HFFc6 (cell line): Measurements from ENCODE around the gene ATP6V0C. TPM values are rescaled to one million over a fixed set of nuclear protein-coding genes. Genes with fewer than 3 reads are reported as not detected.
"Not testable (repeated sequence)": the region's sequence is repeated elsewhere in the genome, so short reads cannot be mapped to it uniquely, and the experiment has no call there.

Experiments
- DNase-seq: peaks from one replicate; pipeline ENCODE4 v3.0.0-alpha.2; 2018
- H3K27ac Mint-ChIP-seq: 2 replicates; pipeline ENCODE4 v1.8.0; 2020; ENCODE audit warnings: mild to moderate bottlenecking, mixed read lengths
- H3K27me3 Mint-ChIP-seq: 2 replicates; pipeline ENCODE4 v1.8.0; 2021; ENCODE audit warnings: mild to moderate bottlenecking, moderate library complexity, mixed read lengths; ENCODE audit not compliant: insufficient read depth
- H3K36me3 Mint-ChIP-seq: 2 replicates; pipeline ENCODE4 v1.8.0; 2021; ENCODE audit warnings: low read depth, mixed read lengths
- H3K4me1 Mint-ChIP-seq: 2 replicates; pipeline ENCODE4 v1.8.0; 2020; ENCODE audit warnings: low read depth, mixed read lengths
- H3K4me3 Mint-ChIP-seq: 2 replicates; pipeline ENCODE4 v1.8.0; 2020; ENCODE audit warnings: mild to moderate bottlenecking, moderate library complexity, mixed read lengths
- H3K9me3 Mint-ChIP-seq: 2 replicates; pipeline ENCODE4 v1.8.0; 2020; ENCODE audit warnings: mild to moderate bottlenecking, mixed read lengths
- CTCF ChIP-seq: fragments of 200-600 bp; sonication (generic); IDR thresholded peaks from 2 replicates; pipeline ENCODE4 v1.5.0; 2021; ENCODE audit warnings: antibody characterized with exemption, mild to moderate bottlenecking
- total RNA-seq, 6 experiments: library from RNA; stranded (reverse); fragmentation: NEBNext Ultra II Directional; extraction: Animal tissue kit (Norgen Biotek cat#: 25700); gene quantifications; 2 replicates in 1 of 6; 3 replicates in 5 of 6; pipeline ENCODE4 v1.2.3, GENCODE V29; 2021

Gene ATP6V0C
- total RNA-seq, 6 experiments from 2014 or later, result 303 to 341 (median 309) TPM

- Mint-ChIP-seq H3K27me3 (peaks cover 6% of the 10 kb centered on the region), H3K4me1 (peaks cover 51% of the 10 kb centered on the region), H3K9me3 (peaks cover 5% of the 10 kb centered on the region; the same call in 1 of the 2 replicates), H3K27ac (peak overlapping the region; percentile 93), H3K36me3 (peaks cover 10% of the 10 kb centered on the region), H3K4me3 (peak overlapping the region; percentile 89)
- no peak for DNase-seq
- TF ChIP-seq CTCF, result no peak
Observed at GRCh38 chr16:2532494-2533141, 18.9 kb downstream of the ATP6V0C start.

- H3K27ac Mint-ChIP-seq, result peak overlapping the region; percentile 93
- H3K36me3 Mint-ChIP-seq, result peaks cover 10% of the 10 kb centered on the region
- not testable (repeated sequence) for H3K27me3 Mint-ChIP-seq, H3K9me3 Mint-ChIP-seq, DNase-seq
- H3K4me3 Mint-ChIP-seq, result peak overlapping the region; percentile 89
- H3K4me1 Mint-ChIP-seq, result peaks cover 51% of the 10 kb centered on the region
Observed at GRCh38 chr16:2533142-2533755, 19.5 kb downstream of the ATP6V0C start.

GRCh38 chr16:2533912-2534311, 20.2 kb downstream of the ATP6V0C start:
- Mint-ChIP-seq H3K9me3 (peaks cover 5% of the 10 kb centered on the region; the same call in 1 of the 2 replicates), H3K27me3 (peaks cover 6% of the 10 kb centered on the region), H3K4me3 (peak overlapping the region; percentile 47; the same call in 1 of the 2 replicates), H3K4me1 (peaks cover 56% of the 10 kb centered on the region), H3K27ac (peak overlapping the region; percentile 36; the same call in 1 of the 2 replicates), H3K36me3 (peaks cover 10% of the 10 kb centered on the region)
- no peak for TF ChIP-seq CTCF
- DNase-seq, result no peak

- H3K36me3 Mint-ChIP-seq, result peaks cover 11% of the 10 kb centered on the region
- peak overlapping the region; percentile 47; the same call in 1 of the 2 replicates for H3K4me3 Mint-ChIP-seq
- H3K27me3 Mint-ChIP-seq, DNase-seq, H3K9me3 Mint-ChIP-seq: not testable (repeated sequence)
- peaks cover 60% of the 10 kb centered on the region for H3K4me1 Mint-ChIP-seq
- H3K27ac Mint-ChIP-seq, result peak overlapping the region; percentile 91
Observed at GRCh38 chr16:2534335-2534734, 20.6 kb downstream of the ATP6V0C start.

GRCh38 chr16:2535625-2536013, 21.9 kb downstream of the ATP6V0C start:
- Mint-ChIP-seq H3K27me3 (peaks cover 6% of the 10 kb centered on the region), H3K9me3 (peaks cover 5% of the 10 kb centered on the region; the same call in 1 of the 2 replicates), H3K4me1 (peaks cover 60% of the 10 kb centered on the region), H3K36me3 (peaks cover 15% of the 10 kb centered on the region), H3K4me3 (peak overlapping the region; percentile 66), H3K27ac (peak overlapping the region; percentile 91)
- DNase-seq, result peak; percentile 76
- no peak for TF ChIP-seq CTCF

- peaks cover 15% of the 10 kb centered on the region for H3K36me3 Mint-ChIP-seq
- TF ChIP-seq CTCF, result no peak
- H3K4me1 Mint-ChIP-seq, result peaks cover 58% of the 10 kb centered on the region
- peaks cover 5% of the 10 kb centered on the region; the same call in 1 of the 2 replicates for H3K9me3 Mint-ChIP-seq
- peak within 1 kb of the TSS; percentile 92 for H3K4me3 Mint-ChIP-seq
- DNase-seq, result peak; percentile 90
- H3K27ac Mint-ChIP-seq, result peak within 1 kb of the TSS; percentile 88
- peaks cover 6% of the 10 kb centered on the region for H3K27me3 Mint-ChIP-seq
Observed at GRCh38 chr16:2537451-2538379, 24.0 kb downstream of the ATP6V0C start, which contains the start of gene PDPK1. PDPK1 (plus strand) TSS chr16:2538021; CDS start chr16:2538113, 92 bp downstream.

GRCh38 chr16:2539192-2539844, 25.6 kb downstream of the ATP6V0C start:
- not testable (repeated sequence) for DNase-seq, H3K9me3 Mint-ChIP-seq, H3K27me3 Mint-ChIP-seq
- peak overlapping the region; percentile 87 for H3K4me3 Mint-ChIP-seq
- H3K4me1 Mint-ChIP-seq, result peaks cover 55% of the 10 kb centered on the region
- peaks cover 15% of the 10 kb centered on the region for H3K36me3 Mint-ChIP-seq
- H3K27ac Mint-ChIP-seq, result peak overlapping the region; percentile 20; the same call in 1 of the 2 replicates
